Panc1 (cell line): ENCODE data around the gene RICTOR. TPM values are rescaled to one million over a fixed set of nuclear protein-coding genes. Genes with fewer than 3 reads are reported as not detected.

Experiments used
- ATAC-seq: fragments of 200-7000 bp; cut with Tn5 transposase; 2 replicates; pipeline ENCODE4 v1.9.1; 2020; ENCODE audit warnings: mild to moderate bottlenecking, moderate library complexity
- BruUV-seq: library from RNA; stranded (reverse); fragments of 400-500 nt; replicated peaks from 2 replicates; lab custom pipeline; 2021; lab: Mats Ljungman, UMichigan
- CTCF ChIA-PET: fragments of 300-600 bp; sonication (Branson Sonifier 250); formaldehyde crosslinking; loops from one replicate; lab custom pipeline; 2022; ENCODE audit warnings: antibody characterized with exemption; lab: Charles Lee
- POLR2A ChIA-PET: fragments of 300-600 bp; sonication (Branson Sonifier 250); formaldehyde crosslinking; loops from one replicate; lab custom pipeline; 2022; ENCODE audit warnings: antibody characterized with exemption; lab: Charles Lee
- DNase-seq: peaks from one replicate; pipeline ENCODE4 v3.0.0-alpha.2; 2010; ENCODE audit warnings: low read depth, low spot score
- H3K27ac ChIP-seq: 2 replicates; pipeline ENCODE4 v1.5.1; 2011; ENCODE audit warnings: mild to moderate bottlenecking, low read length, inconsistent platforms
- H3K27me3 ChIP-seq: fragments of 200-500 bp; sonication (Bioruptor generic); 2 replicates; pipeline ENCODE4 v1.6.0; 2014; ENCODE audit warnings: low read length, inconsistent platforms; ENCODE audit not compliant: control insufficient read depth, insufficient read depth
- H3K36me3 ChIP-seq: fragments of 200-500 bp; sonication (Bioruptor generic); 2 replicates; pipeline ENCODE4 v1.5.1; 2014; ENCODE audit warnings: inconsistent platforms, mild to moderate bottlenecking, low read length, moderate library complexity; ENCODE audit not compliant: control insufficient read depth, insufficient read depth
- H3K4me1 ChIP-seq: 2 replicates; pipeline ENCODE4 v1.5.1; 2011; ENCODE audit warnings: inconsistent platforms, mild to moderate bottlenecking, low read length, moderate library complexity; ENCODE audit not compliant: control insufficient read depth, insufficient read depth
- H3K4me3 ChIP-seq, 2 experiments: 2 replicates each; pipeline ENCODE4 v1.5.1; 2011 to 2012; ENCODE audit warnings: low read depth in 2 of 2, low read length in 2 of 2, mild to moderate bottlenecking in 2 of 2, inconsistent platforms in 1 of 2, moderate library complexity in 1 of 2
- H3K9me3 ChIP-seq: fragments of 200-500 bp; sonication (Bioruptor generic); 2 replicates; pipeline ENCODE4 v1.5.1; 2014; ENCODE audit warnings: low read depth, mild to moderate bottlenecking, inconsistent platforms, low read length, moderate library complexity; ENCODE audit not compliant: control insufficient read depth, insufficient read depth
- POLR2AphosphoS5 ChIP-seq: IDR thresholded peaks from 2 replicates; pipeline ENCODE4 v1.6.1; 2012; ENCODE audit warnings: mild to moderate bottlenecking, low read depth, low read length, moderate library complexity
- SIN3A ChIP-seq: IDR thresholded peaks from 2 replicates; pipeline ENCODE4 v1.6.1; 2012; ENCODE audit warnings: low read depth, mild to moderate bottlenecking, low read length, moderate library complexity, borderline replicate concordance; ENCODE audit not compliant: insufficient read depth
- TCF7L2 ChIP-seq: IDR thresholded peaks from 2 replicates; pipeline ENCODE4 v1.6.1; 2011; ENCODE audit warnings: mild to moderate bottlenecking, low read depth, low read length, inconsistent platforms
- in situ Hi-C: cut with HindIII; loops from 2 replicates; pipeline ENCODE4 v1.10.0; 2016; ENCODE audit warnings: low sequenced_read_pairs, low pct_unique_long_range_greater_than_20kb
- intact Hi-C: fragments of 100-400 bp; cut with micrococcal nuclease; formaldehyde crosslinking; loops from one replicate; pipeline ENCODE4 v1.10.0; 2022; ENCODE audit not compliant: unreplicated experiment
- total RNA-seq: library from RNA; stranded (reverse); gene quantifications from one replicate; pipeline ENCODE4 v1.2.1, GENCODE V29; 2021; ENCODE audit not compliant: unreplicated experiment
- TF ChIP-seq, protein P1 (sequence below), 2 experiments: IDR thresholded peaks; 2 replicates each; pipeline ENCODE4 v1.6.1; 2011 to 2012; ENCODE audit warnings: low read depth in 2 of 2, control low read depth in 1 of 2, low read length in 1 of 2, mild to moderate bottlenecking in 1 of 2, moderate library complexity in 1 of 2; ENCODE audit not compliant: insufficient read depth in 1 of 2
- TF ChIP-seq, protein P2 (sequence below): fragments of 450-650 bp; IDR thresholded peaks from 2 replicates; pipeline ENCODE4 v1.5.1; 2017; ENCODE audit warnings: mild to moderate bottlenecking

RICTOR gene
- total RNA-seq, 1 experiment from 2014 or later: 21.3 TPM

DNA sequence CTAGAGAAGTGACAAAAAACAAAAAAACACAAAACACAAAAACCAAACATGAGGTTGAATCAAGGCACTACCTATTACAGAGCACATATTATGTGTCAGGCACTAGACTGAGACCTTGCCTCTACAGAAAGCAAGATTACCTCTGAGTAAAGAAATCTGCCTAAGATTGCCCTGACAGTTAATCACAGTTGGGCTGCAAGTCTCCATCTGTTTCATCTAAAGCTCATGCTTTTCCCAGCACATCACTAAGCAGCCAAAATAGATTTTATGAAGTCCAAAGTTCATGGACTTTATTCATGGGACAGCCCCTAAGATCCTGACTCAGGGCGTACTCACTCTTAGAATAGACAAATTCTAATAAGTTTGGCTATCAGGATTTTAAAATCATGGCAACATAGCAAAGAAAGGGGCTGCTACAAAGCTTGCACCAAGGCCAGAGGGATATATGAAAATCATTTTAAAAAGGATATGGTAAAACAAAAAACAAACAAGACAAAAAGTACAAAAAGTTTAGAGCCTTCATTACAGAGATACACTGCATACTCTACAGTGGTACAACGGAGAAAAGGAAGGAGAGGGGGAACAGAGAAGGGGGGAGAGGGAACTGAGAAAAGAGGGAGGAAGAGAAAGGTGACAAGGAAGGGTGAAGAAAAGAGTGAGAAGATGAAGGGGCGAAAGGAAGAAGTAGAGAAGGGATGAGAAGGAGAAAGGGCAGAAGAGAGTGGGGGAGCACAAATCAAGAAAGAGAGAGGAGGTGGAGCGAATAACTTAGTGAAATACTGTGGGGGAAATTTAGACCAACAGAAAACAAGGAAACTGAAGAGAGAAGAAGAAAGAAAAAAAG is 58.2 kb downstream of the RICTOR start:
- H3K27ac ChIP-seq: no peak overlapping the region
- peaks cover 14% of the 10 kb centered on the region; the same call in 1 of the 2 replicates for H3K9me3 ChIP-seq
- H3K27me3 ChIP-seq: no peaks in the 10 kb centered on the region
- TF ChIP-seq TCF7L2: no peak
- TF ChIP-seq, protein P1, sequence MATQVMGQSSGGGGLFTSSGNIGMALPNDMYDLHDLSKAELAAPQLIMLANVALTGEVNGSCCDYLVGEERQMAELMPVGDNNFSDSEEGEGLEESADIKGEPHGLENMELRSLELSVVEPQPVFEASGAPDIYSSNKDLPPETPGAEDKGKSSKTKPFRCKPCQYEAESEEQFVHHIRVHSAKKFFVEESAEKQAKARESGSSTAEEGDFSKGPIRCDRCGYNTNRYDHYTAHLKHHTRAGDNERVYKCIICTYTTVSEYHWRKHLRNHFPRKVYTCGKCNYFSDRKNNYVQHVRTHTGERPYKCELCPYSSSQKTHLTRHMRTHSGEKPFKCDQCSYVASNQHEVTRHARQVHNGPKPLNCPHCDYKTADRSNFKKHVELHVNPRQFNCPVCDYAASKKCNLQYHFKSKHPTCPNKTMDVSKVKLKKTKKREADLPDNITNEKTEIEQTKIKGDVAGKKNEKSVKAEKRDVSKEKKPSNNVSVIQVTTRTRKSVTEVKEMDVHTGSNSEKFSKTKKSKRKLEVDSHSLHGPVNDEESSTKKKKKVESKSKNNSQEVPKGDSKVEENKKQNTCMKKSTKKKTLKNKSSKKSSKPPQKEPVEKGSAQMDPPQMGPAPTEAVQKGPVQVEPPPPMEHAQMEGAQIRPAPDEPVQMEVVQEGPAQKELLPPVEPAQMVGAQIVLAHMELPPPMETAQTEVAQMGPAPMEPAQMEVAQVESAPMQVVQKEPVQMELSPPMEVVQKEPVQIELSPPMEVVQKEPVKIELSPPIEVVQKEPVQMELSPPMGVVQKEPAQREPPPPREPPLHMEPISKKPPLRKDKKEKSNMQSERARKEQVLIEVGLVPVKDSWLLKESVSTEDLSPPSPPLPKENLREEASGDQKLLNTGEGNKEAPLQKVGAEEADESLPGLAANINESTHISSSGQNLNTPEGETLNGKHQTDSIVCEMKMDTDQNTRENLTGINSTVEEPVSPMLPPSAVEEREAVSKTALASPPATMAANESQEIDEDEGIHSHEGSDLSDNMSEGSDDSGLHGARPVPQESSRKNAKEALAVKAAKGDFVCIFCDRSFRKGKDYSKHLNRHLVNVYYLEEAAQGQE (IDR thresholded peaks at IDR 0.05; ENCODE audit: insufficient read depth in 1 of 2, low read depth in 2 of 2, low read length in 1 of 2): no peak
- TF ChIP-seq, protein P2, sequence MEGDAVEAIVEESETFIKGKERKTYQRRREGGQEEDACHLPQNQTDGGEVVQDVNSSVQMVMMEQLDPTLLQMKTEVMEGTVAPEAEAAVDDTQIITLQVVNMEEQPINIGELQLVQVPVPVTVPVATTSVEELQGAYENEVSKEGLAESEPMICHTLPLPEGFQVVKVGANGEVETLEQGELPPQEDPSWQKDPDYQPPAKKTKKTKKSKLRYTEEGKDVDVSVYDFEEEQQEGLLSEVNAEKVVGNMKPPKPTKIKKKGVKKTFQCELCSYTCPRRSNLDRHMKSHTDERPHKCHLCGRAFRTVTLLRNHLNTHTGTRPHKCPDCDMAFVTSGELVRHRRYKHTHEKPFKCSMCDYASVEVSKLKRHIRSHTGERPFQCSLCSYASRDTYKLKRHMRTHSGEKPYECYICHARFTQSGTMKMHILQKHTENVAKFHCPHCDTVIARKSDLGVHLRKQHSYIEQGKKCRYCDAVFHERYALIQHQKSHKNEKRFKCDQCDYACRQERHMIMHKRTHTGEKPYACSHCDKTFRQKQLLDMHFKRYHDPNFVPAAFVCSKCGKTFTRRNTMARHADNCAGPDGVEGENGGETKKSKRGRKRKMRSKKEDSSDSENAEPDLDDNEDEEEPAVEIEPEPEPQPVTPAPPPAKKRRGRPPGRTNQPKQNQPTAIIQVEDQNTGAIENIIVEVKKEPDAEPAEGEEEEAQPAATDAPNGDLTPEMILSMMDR: no peak
- TF ChIP-seq SIN3A: no peak
- no peak for TF ChIP-seq POLR2AphosphoS5
- no peak overlapping the region for H3K4me3 ChIP-seq
- in situ Hi-C loops (no loop called here), intact Hi-C loops (no loop called here)
- ATAC-seq (no peak), DNase-seq (peak; percentile 45)
- POLR2A ChIA-PET: no interaction called here
- no peaks in the 10 kb centered on the region for H3K36me3 ChIP-seq
- no TSS peak for BruUV-seq
- CTCF ChIA-PET: no interaction called here
- H3K4me1 ChIP-seq: no peaks in the 10 kb centered on the region

DNA sequence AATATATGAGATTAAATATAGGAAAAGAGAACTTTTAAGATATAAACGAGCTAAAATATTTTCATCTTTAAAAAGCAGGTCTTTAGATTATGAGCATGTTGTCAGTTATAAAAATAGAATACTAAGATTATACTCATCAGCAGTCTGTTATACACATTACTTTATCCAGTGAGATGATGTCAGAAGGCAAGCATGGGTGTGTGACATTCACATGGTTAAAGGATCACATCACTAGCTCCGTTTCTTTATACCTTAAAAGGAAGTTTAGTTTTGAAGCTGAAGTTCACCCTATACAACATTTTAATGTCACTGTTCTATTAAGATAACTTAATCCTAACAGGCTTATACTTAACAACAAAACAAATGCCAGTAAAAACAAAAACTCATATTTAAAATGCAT is 59.6 kb downstream of the RICTOR start:
- ChIA-PET CTCF (no interaction called here), POLR2A (no interaction called here)
- intact Hi-C loops (no loop called here), in situ Hi-C loops (no loop called here)
- Histone ChIP-seq H3K9me3 (peaks cover 14% of the 10 kb centered on the region; the same call in 1 of the 2 replicates), H3K27ac (no peak overlapping the region), H3K27me3 (no peaks in the 10 kb centered on the region), H3K36me3 (no peaks in the 10 kb centered on the region), H3K4me1 (no peaks in the 10 kb centered on the region), H3K4me3 (no peak overlapping the region)
- ATAC-seq: no peak
- DNase-seq: peak; percentile 85
- TF ChIP-seq, protein P1 (IDR thresholded peaks at IDR 0.05; ENCODE audit: insufficient read depth in 1 of 2, low read depth in 2 of 2, low read length in 1 of 2): no peak
- TF ChIP-seq TCF7L2: no peak
- TF ChIP-seq POLR2AphosphoS5: no peak
- TF ChIP-seq, protein P2: no peak
- no peak for TF ChIP-seq SIN3A
- BruUV-seq: no TSS peak
